ENCODE results near the gene CDK5RAP3.
"Not testable (repeated sequence)": the region's sequence is repeated elsewhere in the genome, so short reads cannot be mapped to it uniquely, and the experiment has no call there.

Gene CDK5RAP3

DNA sequence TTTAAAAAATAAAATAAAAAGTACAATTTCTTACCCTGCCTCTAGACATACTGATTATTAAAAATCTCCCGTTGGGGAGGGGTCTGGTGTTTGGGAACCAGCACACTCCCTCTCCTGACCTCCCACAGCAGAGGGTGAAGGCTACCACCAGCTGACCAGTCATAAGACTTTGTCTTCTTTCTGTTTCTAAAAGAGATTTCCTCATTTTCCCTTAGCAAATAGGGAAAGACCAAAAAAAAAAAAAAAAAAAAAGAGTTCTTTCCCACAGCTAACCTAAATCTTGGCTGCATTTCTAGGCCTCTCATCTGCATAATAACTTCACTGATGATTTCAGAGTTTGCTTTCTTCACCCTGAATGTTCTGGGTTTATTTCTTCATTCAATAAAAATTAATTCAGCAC is 30.3 kb downstream of the CDK5RAP3 start:
- DNase-seq: no peak

GRCh38 chr17:48001657-48002056 is 30.7 kb downstream of the CDK5RAP3 start:
- not testable (repeated sequence) for DNase-seq

- peak; percentile 84 for DNase-seq
These were observed 31.5 kb downstream of the CDK5RAP3 start for GRCh38 chr17:48002266-48002915.

GRCh38 chr17:48002916-48003416 is 32.1 kb downstream of the CDK5RAP3 start:
- DNase-seq: peak; percentile 67

DNA sequence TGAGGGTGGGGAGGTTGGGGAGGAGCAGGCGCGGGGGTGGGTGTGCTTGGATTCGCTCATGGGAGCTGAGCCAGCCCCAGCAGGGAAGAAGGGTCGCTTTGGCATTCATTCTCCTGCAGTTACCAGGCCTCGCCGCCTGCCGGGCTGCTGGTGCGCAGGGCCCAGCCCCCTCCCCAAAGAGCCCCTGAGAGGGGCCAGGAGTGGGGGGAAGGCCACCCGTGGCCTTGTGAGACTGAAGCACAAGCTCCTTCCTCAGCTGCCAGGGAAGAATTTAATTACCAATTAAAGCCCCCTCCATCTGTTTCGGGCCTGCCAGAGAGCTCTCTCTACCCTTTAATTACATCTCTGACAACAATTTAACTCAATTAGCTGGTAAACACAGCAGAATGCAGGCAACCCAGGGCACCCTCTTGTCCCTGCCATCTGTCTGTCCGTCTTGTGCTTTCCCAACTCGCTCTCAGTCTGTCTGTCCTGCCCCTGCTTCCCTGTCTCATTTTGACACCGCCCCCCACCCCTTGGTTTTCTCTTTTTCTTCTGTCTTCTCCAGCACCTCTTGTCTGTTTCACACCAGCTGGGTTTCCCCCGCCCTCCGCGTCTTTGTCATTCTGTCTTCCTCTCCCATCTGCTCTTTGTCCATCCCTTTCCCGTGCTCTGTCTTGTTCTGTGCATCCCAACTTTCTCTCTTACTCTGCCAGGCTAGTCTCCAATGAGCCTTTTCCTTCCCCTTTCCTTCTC is 32.7 kb downstream of the CDK5RAP3 start:
- no peak for DNase-seq

GRCh38 chr17:48004983-48005382 is 34.1 kb downstream of the CDK5RAP3 start:
- DNase-seq: no peak

- no peak for DNase-seq
These were observed 36.2 kb downstream of the CDK5RAP3 start for GRCh38 chr17:48006936-48007709.

GRCh38 chr17:48010193-48010592 is 39.3 kb downstream of the CDK5RAP3 start:
- DNase-seq: no peak

- DNase-seq: peak; percentile 61
These were observed 40.7 kb downstream of the CDK5RAP3 start for GRCh38 chr17:48011405-48012150.

DNA sequence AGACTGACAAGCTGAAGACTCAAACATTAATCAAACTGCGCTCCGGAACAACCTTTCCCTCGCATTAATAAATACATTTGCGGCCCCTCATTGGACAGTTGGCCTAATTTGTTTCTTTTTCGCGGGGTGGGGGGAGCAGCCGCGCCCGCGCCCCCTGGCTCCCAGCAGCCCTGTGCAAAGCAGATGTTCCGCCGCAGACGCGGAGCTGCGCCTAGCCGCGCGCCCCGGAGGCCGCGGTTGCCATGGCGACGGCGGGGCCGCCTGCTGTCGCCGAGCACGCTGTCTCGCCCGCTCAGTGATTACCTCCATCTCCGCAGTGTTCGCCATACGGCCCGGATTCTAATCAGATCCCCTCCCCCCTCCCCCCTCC is 41.2 kb downstream of the CDK5RAP3 start:
- DNase-seq: peak; percentile 33

DNA sequence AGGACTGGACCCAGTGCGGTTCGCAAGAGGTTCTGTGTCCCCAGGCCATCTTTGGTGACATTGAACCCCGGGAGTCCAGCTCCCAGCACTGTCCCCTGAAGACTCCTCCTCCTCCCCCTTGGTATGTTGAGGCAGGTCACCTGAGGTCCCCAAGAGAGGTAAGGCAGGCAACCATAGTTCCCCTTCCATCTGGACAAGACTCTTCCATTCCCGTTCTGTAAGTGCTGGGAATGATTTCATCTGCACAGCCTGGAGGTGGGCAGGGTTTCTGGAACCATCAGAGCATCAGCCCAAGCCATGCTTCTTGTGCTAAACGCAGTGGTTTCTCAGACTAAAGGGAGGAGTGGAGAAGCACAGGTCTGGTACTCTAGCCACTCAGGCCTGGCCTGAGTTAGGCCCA is 41.7 kb downstream of the CDK5RAP3 start:
- no peak for DNase-seq

GRCh38 chr17:48013876-48014594 is 43.1 kb downstream of the CDK5RAP3 start:
- no peak for DNase-seq

GRCh38 chr17:48014595-48015111 is 43.7 kb downstream of the CDK5RAP3 start:
- DNase-seq: no peak

- DNase-seq: no peak
These were observed 45.2 kb downstream of the CDK5RAP3 start for GRCh38 chr17:48016112-48016511.

- not testable (repeated sequence) for DNase-seq
These were observed 46.9 kb downstream of the CDK5RAP3 start for GRCh38 chr17:48017817-48018158.

DNA sequence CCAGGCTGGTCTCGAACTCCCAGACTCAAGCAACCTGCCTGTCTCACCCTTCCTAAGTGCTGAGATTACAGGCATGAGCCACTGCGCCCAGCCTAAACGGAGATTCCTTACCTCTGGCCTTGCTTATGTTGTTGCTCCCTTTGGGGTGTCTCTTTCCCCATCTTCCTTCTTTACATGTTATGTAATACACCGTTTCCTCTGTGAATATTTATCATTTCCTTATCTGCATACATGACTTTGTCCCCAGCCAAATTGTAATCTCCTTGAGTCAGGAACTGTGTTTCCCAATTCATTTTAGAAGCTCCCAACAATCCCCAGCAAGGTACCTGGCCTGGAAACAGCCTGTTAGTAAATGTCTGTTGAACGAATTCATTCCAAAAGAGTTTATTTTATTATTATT is 51.0 kb downstream of the CDK5RAP3 start:
- no peak for DNase-seq

DNA sequence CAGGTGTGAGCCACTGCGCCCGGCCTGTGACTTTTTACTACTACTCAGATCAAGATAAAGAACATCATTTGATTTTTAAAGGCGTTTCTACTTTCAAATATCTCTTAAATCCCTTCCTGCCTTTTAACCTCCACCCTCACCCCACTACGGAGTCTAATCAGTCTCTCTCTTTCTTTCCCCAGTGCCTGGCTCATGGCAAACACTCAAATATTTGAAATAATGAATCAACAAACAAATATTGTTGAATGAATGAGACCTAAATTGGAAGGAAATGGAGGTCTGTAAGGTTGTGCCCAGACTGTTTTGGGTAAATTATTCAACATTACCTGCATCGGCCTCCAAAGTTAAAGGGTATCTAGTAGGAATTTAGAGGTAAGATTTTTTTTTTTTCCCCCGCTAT is 52.0 kb downstream of the CDK5RAP3 start:
- no peak for DNase-seq

DNA sequence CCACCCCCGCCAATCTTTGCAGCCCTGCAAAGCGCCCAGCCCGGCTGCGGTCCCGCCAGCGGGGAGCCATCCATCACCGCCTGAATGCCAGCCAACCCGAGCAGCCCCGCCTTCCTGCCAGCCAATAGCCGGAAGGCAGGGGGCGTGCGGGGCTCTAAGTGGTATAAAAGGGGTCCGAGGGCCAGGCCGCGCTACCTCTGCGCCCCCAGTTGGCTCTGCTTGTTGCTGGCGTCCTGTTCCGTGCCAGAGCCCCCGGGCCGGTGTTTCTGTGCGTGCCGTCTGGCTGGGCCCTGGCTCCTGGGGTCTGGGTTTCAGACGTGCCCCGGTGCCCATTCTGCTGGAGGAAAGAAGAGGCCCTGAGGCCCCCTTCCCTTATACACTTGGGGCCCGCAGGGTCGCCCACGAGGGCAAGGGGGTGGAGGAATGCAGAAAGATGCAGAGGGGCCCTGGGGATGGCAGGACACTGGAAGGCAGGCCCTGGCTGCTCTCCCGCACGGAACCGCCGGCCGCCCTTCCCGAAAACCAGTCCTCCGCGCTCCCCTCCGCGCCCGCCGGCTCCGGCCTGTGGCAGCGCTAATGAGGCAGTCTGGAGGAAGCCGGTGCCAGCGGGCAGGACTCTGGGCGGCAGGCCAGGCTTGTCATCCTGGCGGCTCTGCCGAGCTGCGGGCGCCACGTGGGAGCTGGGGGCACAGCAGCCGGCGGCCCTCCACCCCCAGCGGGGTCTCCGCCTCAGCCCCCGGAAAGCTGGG is 52.7 kb downstream of the CDK5RAP3 start:
- DNase-seq: peak; percentile 70

- DNase-seq: peak; percentile 69
These were observed 53.5 kb downstream of the CDK5RAP3 start for GRCh38 chr17:48024149-48025039.

Measured in fibroblast of skin of back (primary cell).